SU-DHL-6 (cell line): ENCODE results near the gene CLK4.
"Not testable (repeated sequence)": the region's sequence is repeated elsewhere in the genome, so short reads cannot be mapped to it uniquely, and the experiment has no call there.

Experiments used
- H2AFZ ChIP-seq: fragments of 200-600 bp; sonication (generic); 2 replicates; pipeline ENCODE4 v1.6.1; 2014; ENCODE audit warnings: low read depth, mild to moderate bottlenecking, moderate library complexity, mixed read lengths, antibody characterized with exemption, low read length; ENCODE audit not compliant: severe bottlenecking
- H3F3A ChIP-seq: fragments of 200-600 bp; shearing (Covaris generic); 2 replicates; pipeline ENCODE4 v1.6.0; 2016; ENCODE audit warnings: antibody characterized with exemption, mild to moderate bottlenecking; ENCODE audit not compliant: insufficient read depth
- H3K27ac ChIP-seq: fragments of 200-600 bp; sonication (generic); 2 replicates; pipeline ENCODE4 v1.5.1; 2016; ENCODE audit warnings: low read depth, mild to moderate bottlenecking, low read length, moderate library complexity, mixed read lengths
- H3K27me3 ChIP-seq: fragments of 200-600 bp; sonication (generic), shearing (Covaris generic); 2 replicates; pipeline ENCODE4 v1.6.0; 2014; ENCODE audit warnings: mild to moderate bottlenecking, low read length
- H3K36me3 ChIP-seq: fragments of 200-600 bp; sonication (generic); 2 replicates; pipeline ENCODE4 v1.6.1; 2014; ENCODE audit warnings: mild to moderate bottlenecking, low read length, mixed read lengths
- H3K4me2 ChIP-seq: fragments of 300-600, 200-600 bp; shearing (Covaris generic), sonication (generic); 2 replicates; pipeline ENCODE4 v1.6.0; 2014; ENCODE audit warnings: low read length, low read depth, mild to moderate bottlenecking; ENCODE audit not compliant: poor library complexity, severe bottlenecking
- H3K4me3 ChIP-seq: fragments of 200-600 bp; sonication (generic); 2 replicates; pipeline ENCODE4 v1.5.1; 2014; ENCODE audit warnings: antibody characterized with exemption, low read length, mild to moderate bottlenecking, mixed read lengths; ENCODE audit not compliant: insufficient read depth, poor library complexity, severe bottlenecking
- H3K79me2 ChIP-seq: fragments of 200-600 bp; sonication (generic); 2 replicates; pipeline ENCODE4 v1.6.1; 2014; ENCODE audit warnings: mild to moderate bottlenecking, low read length, moderate library complexity; ENCODE audit not compliant: insufficient read depth
- H3K9ac ChIP-seq: fragments of 200-600 bp; sonication (generic); 2 replicates; pipeline ENCODE4 v1.7.0; 2014; ENCODE audit warnings: mild to moderate bottlenecking, low read length
- H3K9me2 ChIP-seq: fragments of 200-600 bp; sonication (generic); replicated peaks from 2 replicates; pipeline ENCODE4 v1.6.1; 2014; ENCODE audit warnings: low read length; ENCODE audit not compliant: insufficient read depth
- H3K9me3 ChIP-seq: fragments of 200-600 bp; sonication (generic); 2 replicates; pipeline ENCODE4 v1.6.1; 2014; ENCODE audit warnings: low read length, mixed read lengths; ENCODE audit not compliant: insufficient read depth
- H4K20me1 ChIP-seq: fragments of 200-600 bp; sonication (generic); 2 replicates; pipeline ENCODE4 v1.6.1; 2014; ENCODE audit warnings: low read depth, mild to moderate bottlenecking, antibody characterized with exemption, low read length, moderate library complexity, mixed read lengths
- CTCF ChIP-seq: fragments of 200-600 bp; sonication (generic); IDR thresholded peaks from one replicate; pipeline ENCODE4 v1.5.1; 2017; ENCODE audit warnings: antibody characterized with exemption, mild to moderate bottlenecking, low read length, moderate library complexity; ENCODE audit not compliant: insufficient read depth, poor library complexity, severe bottlenecking
- EZH2phosphoT487 ChIP-seq: fragments of 200-600 bp; sonication (generic), shearing (Covaris generic); conservative IDR thresholded peaks from 2 replicates; pipeline ENCODE4 v1.6.1; 2018; ENCODE audit warnings: mild to moderate bottlenecking, antibody characterized with exemption, low read length, moderate library complexity, mixed read lengths

The CLK4 gene

GRCh38 chr5:178588769-178589168, 38.1 kb downstream of the CLK4 start:
- Histone ChIP-seq H3K9ac (no peak overlapping the region), H3F3A (no peaks in the 10 kb centered on the region), H3K9me3 (no peaks in the 10 kb centered on the region), H2AFZ (no peak overlapping the region), H3K27ac (no peak overlapping the region), H3K4me2 (no peak overlapping the region), H3K36me3 (no peaks in the 10 kb centered on the region), H3K79me2 (no peaks in the 10 kb centered on the region), H4K20me1 (no peaks in the 10 kb centered on the region), H3K9me2 (no peaks in the 10 kb centered on the region), H3K27me3 (no peaks in the 10 kb centered on the region), H3K4me3 (no peak overlapping the region)
- no peak for TF ChIP-seq CTCF
- TF ChIP-seq EZH2phosphoT487, result no peak

- Histone ChIP-seq H3K9me3 (no peaks in the 10 kb centered on the region), H3F3A (no peaks in the 10 kb centered on the region), H3K27ac (no peak overlapping the region), H3K4me3 (no peak overlapping the region), H3K36me3 (no peaks in the 10 kb centered on the region), H3K9ac (no peak overlapping the region), H3K9me2 (no peaks in the 10 kb centered on the region), H2AFZ (no peak overlapping the region), H3K27me3 (no peaks in the 10 kb centered on the region), H4K20me1 (no peaks in the 10 kb centered on the region), H3K4me2 (no peak overlapping the region), H3K79me2 (no peaks in the 10 kb centered on the region)
- TF ChIP-seq CTCF, result no peak
- no peak for TF ChIP-seq EZH2phosphoT487
These were observed 38.9 kb downstream of the CLK4 start for GRCh38 chr5:178587763-178588611.

DNA sequence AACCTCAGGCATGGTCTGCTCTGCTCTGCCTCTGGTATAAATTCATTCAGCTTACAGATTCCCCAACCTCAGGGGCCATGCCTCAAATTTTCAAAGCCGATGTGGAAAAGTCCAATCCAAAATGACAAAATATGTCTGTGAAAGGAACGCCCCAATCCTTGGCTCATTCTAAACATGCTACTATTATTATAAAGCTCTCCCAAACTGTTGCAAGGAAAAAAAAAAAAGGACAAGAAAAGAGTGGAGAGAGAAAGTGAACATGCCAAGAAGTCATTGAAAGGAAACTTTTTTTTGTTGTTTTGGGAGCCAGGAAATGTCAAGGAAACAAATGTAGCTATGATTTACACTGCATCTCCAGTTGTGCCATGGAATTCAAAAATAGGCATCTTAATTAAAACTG, 40.5 kb downstream of the CLK4 start:
- Histone ChIP-seq H3K4me2 (no peak overlapping the region), H3K27me3 (no peaks in the 10 kb centered on the region), H4K20me1 (no peaks in the 10 kb centered on the region), H3K36me3 (no peaks in the 10 kb centered on the region), H3K79me2 (no peaks in the 10 kb centered on the region), H3K9me2 (no peaks in the 10 kb centered on the region), H3K4me3 (no peak overlapping the region), H2AFZ (no peak overlapping the region), H3F3A (no peaks in the 10 kb centered on the region), H3K9me3 (no peaks in the 10 kb centered on the region), H3K9ac (no peak overlapping the region), H3K27ac (no peak overlapping the region)
- TF ChIP-seq CTCF (no peak), EZH2phosphoT487 (no peak)

- H3K4me3 ChIP-seq, H3K79me2 ChIP-seq, H2AFZ ChIP-seq, H3F3A ChIP-seq, H3K9ac ChIP-seq, H3K9me3 ChIP-seq, H3K9me2 ChIP-seq, H3K4me2 ChIP-seq, H4K20me1 ChIP-seq, H3K36me3 ChIP-seq, H3K27ac ChIP-seq, H3K27me3 ChIP-seq: not testable (repeated sequence)
These were observed 41.4 kb downstream of the CLK4 start for GRCh38 chr5:178585421-178585820.
